GM19438 (cell line): ENCODE results near the gene FYN.

ENCODE experiments used
- ATAC-seq: cut with Tn5 transposase; IDR thresholded peaks from one replicate; pipeline ENCODE4 v1.9.1; 2021; ENCODE audit warnings: low read depth; ENCODE audit not compliant: unreplicated experiment

FYN gene

DNA sequence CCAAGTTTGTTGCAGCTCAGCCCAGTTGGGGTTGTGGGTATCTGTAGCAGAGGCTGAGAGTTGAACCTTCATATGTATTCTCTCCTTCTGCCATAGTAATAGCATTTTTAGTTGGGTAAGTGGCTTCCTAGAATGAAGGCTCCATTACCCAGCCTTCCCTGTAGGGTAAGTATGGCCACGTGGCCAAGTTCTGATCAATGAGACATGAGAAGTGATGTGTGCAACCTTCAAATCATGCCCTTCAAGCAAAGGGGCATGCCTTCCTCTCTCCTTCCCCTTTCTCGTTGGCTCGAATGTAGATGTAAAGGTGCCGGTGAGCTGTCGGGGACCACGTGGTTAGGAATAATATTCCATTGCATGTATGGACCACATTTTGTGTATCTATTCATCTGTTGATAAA lies 254.8 kb downstream of the FYN start:
- ATAC-seq = no peak

DNA sequence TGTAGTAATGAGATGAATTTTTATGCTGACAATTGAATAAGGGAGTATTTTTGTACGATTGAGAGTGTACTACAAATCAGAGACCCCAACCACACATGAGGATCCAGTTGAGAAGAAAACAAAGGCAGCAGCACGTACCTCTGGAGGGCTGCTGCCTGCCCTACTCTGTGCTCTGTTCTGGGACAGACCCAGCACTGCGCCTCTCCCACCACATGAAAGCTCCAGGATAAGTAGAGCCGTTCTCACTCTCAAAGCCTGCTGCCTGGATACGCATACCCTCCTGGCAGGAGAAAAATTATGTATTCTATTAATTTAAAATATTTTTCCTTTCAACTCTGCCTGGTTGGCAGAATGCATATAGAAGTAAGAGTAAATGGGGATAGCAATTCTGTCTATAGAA lies 256.1 kb downstream of the FYN start:
- no peak for ATAC-seq

DNA sequence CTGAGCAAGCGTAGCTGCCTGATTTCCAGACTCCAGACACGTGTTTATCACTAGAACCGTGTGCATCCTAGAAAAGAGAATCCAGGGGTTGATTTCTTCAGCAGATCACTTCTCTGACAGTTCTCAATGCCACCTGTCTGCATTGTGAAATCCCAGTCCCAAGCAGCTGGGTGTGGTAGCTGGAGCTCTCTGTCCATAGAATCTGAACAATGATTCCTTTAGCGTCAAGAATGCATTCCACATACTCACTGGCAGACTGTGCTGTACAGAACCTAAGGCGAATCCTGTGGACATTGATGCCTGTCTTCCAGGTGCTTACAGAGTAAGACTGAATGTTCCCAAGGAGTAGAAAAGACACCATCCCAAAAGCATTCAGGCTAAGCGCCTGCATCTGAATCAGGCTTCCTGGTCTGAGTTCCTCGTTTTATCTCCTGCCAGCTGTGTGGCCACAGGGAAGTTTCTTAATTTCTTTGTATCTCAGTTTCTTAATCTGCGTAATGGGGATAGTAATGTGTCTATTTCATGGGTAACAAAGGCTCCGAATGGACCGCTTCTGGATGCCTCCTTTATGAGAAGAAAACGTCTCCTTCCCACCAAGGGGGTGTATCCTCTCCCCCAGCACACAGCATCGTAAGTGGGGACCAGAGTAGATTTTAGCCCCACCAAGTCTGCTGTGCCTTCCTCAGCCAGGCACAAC lies 257.2 kb downstream of the FYN start:
- ATAC-seq = no peak

DNA sequence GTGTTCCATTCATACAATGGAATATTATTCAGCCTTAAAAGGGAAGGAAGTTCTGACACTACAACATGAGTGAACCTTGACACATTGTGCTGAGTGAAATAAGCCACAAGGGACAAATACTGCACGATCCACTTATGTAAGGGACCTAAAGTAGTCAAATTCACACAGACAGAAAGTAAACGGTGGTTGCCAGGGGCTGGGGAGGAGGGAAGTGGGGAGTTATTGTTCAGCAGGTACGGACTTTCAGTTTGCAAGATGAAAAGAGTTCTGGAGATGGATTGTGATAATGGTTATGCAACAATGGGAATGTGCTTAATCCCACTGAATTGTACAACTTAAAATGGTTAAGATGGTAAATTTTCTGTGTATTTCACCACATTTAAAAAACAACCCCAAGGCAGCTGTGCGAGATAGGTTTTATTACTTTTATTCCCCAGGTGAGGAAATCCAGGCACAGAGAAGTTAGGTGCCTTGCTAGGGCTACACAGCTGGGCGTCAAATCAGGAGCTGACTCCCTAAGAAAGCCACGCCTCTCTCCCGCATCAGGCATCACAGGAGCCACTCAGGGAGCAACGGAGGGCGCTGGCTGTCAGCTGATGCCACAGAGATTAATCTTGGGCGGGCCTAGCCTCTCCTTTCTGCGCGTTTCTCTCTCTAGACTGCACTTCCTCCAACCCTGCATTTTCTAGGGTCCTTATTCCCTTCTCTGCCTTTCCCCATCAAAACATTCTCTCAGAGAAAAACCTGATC lies 258.2 kb downstream of the FYN start:
- no peak for ATAC-seq

DNA sequence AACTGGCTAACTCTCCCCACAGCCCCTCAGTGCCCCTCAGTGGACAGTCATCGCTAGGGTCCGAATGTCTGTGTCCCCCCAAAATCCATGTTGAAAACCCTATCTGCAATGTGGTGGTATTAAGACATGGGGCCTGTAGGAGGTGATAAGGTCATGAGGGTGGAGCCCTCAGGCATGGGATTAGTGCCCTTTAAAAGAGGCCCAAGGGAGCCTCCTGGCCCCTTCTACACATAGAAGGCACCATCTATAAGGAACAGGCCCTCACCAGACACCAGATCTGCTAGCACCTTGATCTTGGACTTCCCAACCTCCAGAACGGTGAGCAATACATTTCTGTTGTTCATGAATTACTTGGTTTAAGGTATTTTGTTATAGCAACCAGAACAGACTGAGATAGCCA lies 260.9 kb downstream of the FYN start:
- no peak for ATAC-seq

DNA sequence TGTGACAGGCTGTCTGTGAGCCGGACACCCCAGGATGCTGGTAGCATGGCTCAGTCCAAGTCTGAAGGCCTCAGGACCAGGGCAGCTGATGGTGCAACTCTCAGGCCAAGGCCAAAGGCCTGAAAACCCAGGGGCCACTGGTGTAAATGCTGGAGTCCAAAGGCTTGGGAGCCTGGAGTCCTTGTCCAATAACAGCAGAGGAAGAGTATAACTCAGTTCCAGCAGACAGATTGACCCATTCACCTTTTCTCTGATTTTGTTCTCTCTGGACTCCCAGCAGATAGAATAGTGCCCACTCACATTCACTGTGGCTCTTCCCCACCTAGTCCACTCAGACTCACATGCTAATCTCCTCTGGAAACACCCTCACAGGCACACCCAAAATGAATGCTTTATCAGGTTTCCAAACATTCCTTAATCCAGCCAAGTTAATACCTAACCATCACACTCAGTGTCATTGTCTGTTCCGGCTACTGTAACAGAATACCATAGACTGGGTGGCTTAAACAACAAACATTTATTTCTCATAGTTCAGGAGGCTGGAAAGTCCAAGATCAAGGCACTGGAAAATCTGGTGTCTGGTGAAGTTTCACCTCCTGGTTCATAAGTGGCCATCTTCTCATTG lies 262.6 kb downstream of the FYN start:
- no peak for ATAC-seq
